HG03354 (cell line): Measurements from ENCODE around the gene CACNA1I.

Experiments used
- ATAC-seq: cut with Tn5 transposase; IDR thresholded peaks from one replicate; pipeline ENCODE4 v1.9.1; 2021; ENCODE audit warnings: mild to moderate bottlenecking; ENCODE audit not compliant: unreplicated experiment, poor library complexity, severe bottlenecking

Gene CACNA1I

GRCh38 chr22:39563571-39564428, 6.8 kb upstream of the CACNA1I start:
- no peak for ATAC-seq

GRCh38 chr22:39565414-39565944, 5.1 kb upstream of the CACNA1I start:
- ATAC-seq: no peak

GRCh38 chr22:39567135-39567946, 3.2 kb upstream of the CACNA1I start:
- no peak for ATAC-seq

GRCh38 chr22:39568278-39568981, 2.1 kb upstream of the CACNA1I start:
- ATAC-seq: no peak

GRCh38 chr22:39569066-39569465, 1.5 kb upstream of the CACNA1I start:
- no peak for ATAC-seq

GRCh38 chr22:39570226-39570625, 327 bp upstream of the CACNA1I start:
- ATAC-seq: no peak

GRCh38 chr22:39571538-39571937, 985 bp downstream of the CACNA1I start:
- ATAC-seq: no peak

GRCh38 chr22:39574779-39575551, 4.4 kb downstream of the CACNA1I start:
- no peak for ATAC-seq

GRCh38 chr22:39575552-39575825, 4.9 kb downstream of the CACNA1I start:
- no peak for ATAC-seq

- ATAC-seq: no peak
These were observed 5.5 kb downstream of the CACNA1I start for GRCh38 chr22:39576027-39576426.

GRCh38 chr22:39577366-39577765, 6.8 kb downstream of the CACNA1I start:
- ATAC-seq: no peak

GRCh38 chr22:39577900-39578299, 7.3 kb downstream of the CACNA1I start:
- no peak for ATAC-seq

GRCh38 chr22:39580006-39580441, 9.5 kb downstream of the CACNA1I start:
- ATAC-seq: no peak

GRCh38 chr22:39580795-39581194, 10.2 kb downstream of the CACNA1I start:
- ATAC-seq: no peak

- ATAC-seq: no peak
These were observed 10.8 kb downstream of the CACNA1I start for GRCh38 chr22:39581303-39581702.

GRCh38 chr22:39583066-39583667, 12.6 kb downstream of the CACNA1I start:
- ATAC-seq: no peak

- ATAC-seq: no peak
These were observed 19.3 kb downstream of the CACNA1I start for GRCh38 chr22:39589875-39590274.

GRCh38 chr22:39592081-39593065, 21.8 kb downstream of the CACNA1I start:
- no peak for ATAC-seq
